HFF-Myc (cell line): Measurements from ENCODE around the gene MAPKAP1.

Experiments
- DNase-seq: peaks from one replicate; pipeline ENCODE4 v3.0.0-alpha.2; 2011; ENCODE audit warnings: low read depth; ENCODE audit errors: extremely low read depth
- H3K4me3 ChIP-seq: replicated peaks from 2 replicates; pipeline ENCODE4 v1.5.1; 2011; ENCODE audit warnings: low read depth, mild to moderate bottlenecking, control low read depth, low read length
- CTCF ChIP-seq: IDR thresholded peaks from 2 replicates; pipeline ENCODE4 v1.5.1; 2012; ENCODE audit warnings: mild to moderate bottlenecking, low read depth, low read length, control low read depth; ENCODE audit errors: missing control alignments

Gene MAPKAP1

GRCh38 chr9:125529589-125530515, 177.2 kb downstream of the MAPKAP1 start:
- no peak for TF ChIP-seq CTCF
- no peak for DNase-seq
- no peak overlapping the region for H3K4me3 ChIP-seq

GRCh38 chr9:125529107-125529506, 177.9 kb downstream of the MAPKAP1 start:
- no peak for TF ChIP-seq CTCF
- H3K4me3 ChIP-seq = no peak overlapping the region
- DNase-seq = no peak

- no peak overlapping the region for H3K4me3 ChIP-seq
- DNase-seq = no peak
- no peak for TF ChIP-seq CTCF
Observed at GRCh38 chr9:125527471-125528002, 179.5 kb downstream of the MAPKAP1 start.

- no peak for DNase-seq
- no peak overlapping the region for H3K4me3 ChIP-seq
- TF ChIP-seq CTCF = no peak
Observed at GRCh38 chr9:125525921-125526631, 180.9 kb downstream of the MAPKAP1 start.

GRCh38 chr9:125524583-125525355, 182.2 kb downstream of the MAPKAP1 start:
- TF ChIP-seq CTCF = no peak
- DNase-seq = no peak
- no peak overlapping the region for H3K4me3 ChIP-seq

GRCh38 chr9:125523681-125524080, 183.3 kb downstream of the MAPKAP1 start:
- TF ChIP-seq CTCF = no peak
- no peak overlapping the region for H3K4me3 ChIP-seq
- no peak for DNase-seq
